GM12878 (cell line): ENCODE measurements around the gene PASK. TPM values are rescaled to one million over a fixed set of nuclear protein-coding genes. Genes with fewer than 3 reads are reported as not detected.

Experiments used
- ATAC-seq: fragments of 200-7000 bp; cut with Tn5 transposase; 3 replicates; pipeline ENCODE4 v1.9.1; 2020; ENCODE audit warnings: mild to moderate bottlenecking, moderate library complexity
- BruUV-seq: library from RNA; stranded (reverse); fragments of 400-500 nt; replicated peaks from 2 replicates; lab custom pipeline; 2021; lab: Mats Ljungman, UMichigan
- CTCF ChIA-PET: fragments of 300-600 bp; sonication (Branson Sonifier 250); formaldehyde crosslinking; extraction: SDS; loops from one replicate; lab custom pipeline; 2021; ENCODE audit warnings: inconsistent platforms; lab: Yijun Ruan, JAX
- POLR2A ChIA-PET: fragments of 350-600 bp; formaldehyde crosslinking; extraction: SDS; loops from one replicate; lab custom pipeline; 2021; ENCODE audit warnings: inconsistent platforms; lab: Charles Lee
- RAD21 ChIA-PET: fragments of 300-600 bp; sonication (Branson Sonifier 250); formaldehyde crosslinking; loops from one replicate; lab custom pipeline; 2023; ENCODE audit warnings: antibody characterized with exemption; ENCODE audit not compliant: unreplicated experiment; lab: Charles Lee
- SMC1A ChIA-PET: fragments of 300-600 bp; sonication (Branson Sonifier 250); formaldehyde crosslinking; loops from one replicate; lab custom pipeline; 2023; ENCODE audit not compliant: unreplicated experiment, uncharacterized antibody; lab: Charles Lee
- DNase-seq: peaks from one replicate; pipeline ENCODE4 v3.0.0-alpha.2; 2011; ENCODE audit warnings: low read depth, low spot score
- FAIRE-seq: peaks from 3 replicates; lab custom pipeline; 2011; peaks lifted over from hg19 to GRCh38; lab: Jason Lieb, UNC
- H2AFZ ChIP-seq: 2 replicates; pipeline ENCODE4 v1.6.0; 2011; ENCODE audit warnings: low read depth, low read length, control low read depth; ENCODE audit not compliant: control insufficient read depth
- H3K27ac ChIP-seq: 2 replicates; pipeline ENCODE4 v1.5.1; 2011; ENCODE audit warnings: control low read depth; ENCODE audit not compliant: control insufficient read depth, insufficient read depth
- H3K27me3 ChIP-seq, 2 experiments: replicated peaks in 1 of 2; 2 replicates each; pipeline versions ENCODE4 v1.6.0 to v1.6.1; 2011; ENCODE audit warnings: low read length in 1 of 2; ENCODE audit not compliant: control insufficient read depth in 2 of 2, insufficient read depth in 2 of 2
- H3K36me3 ChIP-seq, 2 experiments: 2 replicates each; pipeline ENCODE4 v1.5.1; 2011; ENCODE audit warnings: low read length in 1 of 2; ENCODE audit not compliant: control insufficient read depth in 2 of 2, insufficient read depth in 2 of 2
- H3K4me1 ChIP-seq: 2 replicates; pipeline ENCODE4 v1.6.1; 2011; ENCODE audit warnings: mild to moderate bottlenecking, low read length, moderate library complexity, mixed read lengths; ENCODE audit not compliant: control insufficient read depth, insufficient read depth
- H3K4me2 ChIP-seq: 2 replicates; pipeline ENCODE4 v1.6.0; 2011; ENCODE audit warnings: control low read depth; ENCODE audit not compliant: control insufficient read depth, insufficient read depth
- H3K4me3 ChIP-seq: fragments of 200-600 bp; sonication (generic); 2 replicates; pipeline ENCODE4 v1.5.1; 2016
- H3K79me2 ChIP-seq: 2 replicates; pipeline ENCODE4 v1.6.0; 2011; ENCODE audit warnings: low read length; ENCODE audit not compliant: control insufficient read depth, insufficient read depth
- H3K9ac ChIP-seq: 2 replicates; pipeline ENCODE4 v1.8.0; 2011; ENCODE audit warnings: low read length, control low read depth, mixed read lengths; ENCODE audit not compliant: control insufficient read depth, insufficient read depth
- H3K9me3 ChIP-seq: replicated peaks from 3 replicates; pipeline ENCODE4 v1.5.1; 2011; ENCODE audit warnings: mild to moderate bottlenecking, low read length; ENCODE audit not compliant: control insufficient read depth, insufficient read depth
- H4K20me1 ChIP-seq: 2 replicates; pipeline ENCODE4 v1.6.0; 2011; ENCODE audit not compliant: control insufficient read depth, insufficient read depth
- ATF3 ChIP-seq: IDR thresholded peaks from 2 replicates; pipeline ENCODE4 v1.6.1; 2011; ENCODE audit warnings: low read depth, mild to moderate bottlenecking, low read length, moderate library complexity, borderline replicate concordance; ENCODE audit errors: extremely low read depth
- BCL11A ChIP-seq: IDR thresholded peaks from 2 replicates; pipeline ENCODE4 v1.6.1; 2011; ENCODE audit warnings: low read depth, low read length
- CBFB ChIP-seq: IDR thresholded peaks from 2 replicates; pipeline ENCODE4 v1.6.1; 2016; ENCODE audit warnings: antibody characterized with exemption, low read depth
- CBX3 ChIP-seq: fragments of 200-600 bp; sonication (generic); IDR thresholded peaks from 2 replicates; pipeline ENCODE4 v1.6.1; 2016; ENCODE audit warnings: low read depth, borderline replicate concordance
- EZH2 ChIP-seq: IDR thresholded peaks from 2 replicates; pipeline ENCODE4 v1.6.1; 2012; ENCODE audit warnings: low read depth, mild to moderate bottlenecking, control low read depth, inconsistent platforms, low read length, borderline replicate concordance; ENCODE audit not compliant: control insufficient read depth
- IKZF1 ChIP-seq: fragments of 450-650 bp; conservative IDR thresholded peaks from 2 replicates; pipeline ENCODE4 v1.6.1; 2017; ENCODE audit warnings: antibody characterized with exemption, mild to moderate bottlenecking
- IKZF2 ChIP-seq, 2 experiments: fragments of 450-650 bp; IDR thresholded peaks; 2 replicates each; pipeline ENCODE4 v1.6.1; 2017; ENCODE audit warnings: mild to moderate bottlenecking in 2 of 2, moderate library complexity in 2 of 2
- MEF2B ChIP-seq: fragments of 450-650 bp; IDR thresholded peaks from 2 replicates; pipeline ENCODE4 v1.6.1; 2018; ENCODE audit warnings: mild to moderate bottlenecking, moderate library complexity; ENCODE audit not compliant: partially characterized antibody, poor library complexity, severe bottlenecking
- NR2F1 ChIP-seq: fragments of 450-650 bp; conservative IDR thresholded peaks from 2 replicates; pipeline ENCODE4 v1.6.1; 2017; ENCODE audit warnings: mild to moderate bottlenecking
- POLR2A ChIP-seq: IDR thresholded peaks from 2 replicates; pipeline ENCODE4 v1.6.1; 2011; ENCODE audit warnings: low read depth, mild to moderate bottlenecking, low read length
- PRDM15 ChIP-seq: fragments of 450-650 bp; formaldehyde crosslinking; IDR thresholded peaks from 2 replicates; pipeline ENCODE4 v1.4.0; 2020; ENCODE audit warnings: mild to moderate bottlenecking, moderate library complexity
- RAD21 ChIP-seq: IDR thresholded peaks from 2 replicates; pipeline ENCODE4 v1.6.1; 2011; ENCODE audit warnings: mild to moderate bottlenecking, low read depth, low read length, moderate library complexity; ENCODE audit not compliant: insufficient read depth
- RUNX3 ChIP-seq: IDR thresholded peaks from 2 replicates; pipeline ENCODE4 v1.6.1; 2012; ENCODE audit warnings: low read length, inconsistent platforms
- SREBF2 ChIP-seq: IDR thresholded peaks from 2 replicates; pipeline ENCODE4 v1.6.1; 2012; ENCODE audit warnings: mild to moderate bottlenecking, low read length
- ZNF687 ChIP-seq: fragments of 450-650 bp; IDR thresholded peaks from 2 replicates; pipeline ENCODE4 v1.6.1; 2017; ENCODE audit warnings: mild to moderate bottlenecking, moderate library complexity
- ZSCAN29 ChIP-seq: fragments of 450-650 bp; IDR thresholded peaks from 2 replicates; pipeline ENCODE4 v1.6.1; 2017; ENCODE audit warnings: mild to moderate bottlenecking, moderate library complexity
- WGBS: methylation state at CpG from one replicate; pipeline ENCODE4 v1.1.6; 2016; ENCODE audit warnings: low lambda C conversion rate; ENCODE audit not compliant: insufficient replicate concordance, insufficient coverage; ENCODE audit errors: missing lambda C conversion rate; 5-methylcytosine and 5-hydroxymethylcytosine counted together
- in situ Hi-C: fragments of 300-500 bp; cut with MboI; formaldehyde crosslinking; loops from 9 replicates; pipeline ENCODE4 v1.14.3; 2018; ENCODE audit warnings: mixed read lengths
- intact Hi-C: fragments of 100-400 bp; cut with micrococcal nuclease; formaldehyde crosslinking; loops from one replicate; pipeline ENCODE4 v1.14.2; 2022; ENCODE audit not compliant: unreplicated experiment
- polyA plus RNA-seq, 11 experiments: library from polyadenylated mRNA; depleted of rRNA in 4 of 11; unstranded in 6 of 11; stranded (reverse) in 5 of 11; fragments of >200 nt; fragmentation: Nextera tagmentation in 4 of 11; fragmentation: Illumina TruSeq in 1 of 11; extraction: Ambion mirVana in 4 of 11; extraction: Trizol in 1 of 11; gene quantifications; 1 replicate in 1 of 11; 2 replicates in 10 of 11; pipeline versions ENCODE4 v1.2.1 to v1.2.3, GENCODE V29; 2011 to 2016; ENCODE audit warnings: inconsistent platforms in 2 of 11, missing spikeins in 2 of 11, low read depth in 1 of 11
- total RNA-seq, 4 experiments: library from RNA; depleted of rRNA in 3 of 4; stranded (reverse); fragments of >200 nt in 3 of 4; fragmentation: Illumina TruSeq in 1 of 4; extraction: Trizol in 1 of 4; gene quantifications; 2 replicates each; pipeline versions ENCODE4 v1.2.1 to v1.2.3, GENCODE V29; 2013 to 2021

Gene PASK
- total and polyA plus RNA-seq, 10 of the 15 experiments (the other 5 are each of a cell fraction or from before 2014, with no cell fraction given): 9.6 to 62.2 (median 28.5) TPM

DNA sequence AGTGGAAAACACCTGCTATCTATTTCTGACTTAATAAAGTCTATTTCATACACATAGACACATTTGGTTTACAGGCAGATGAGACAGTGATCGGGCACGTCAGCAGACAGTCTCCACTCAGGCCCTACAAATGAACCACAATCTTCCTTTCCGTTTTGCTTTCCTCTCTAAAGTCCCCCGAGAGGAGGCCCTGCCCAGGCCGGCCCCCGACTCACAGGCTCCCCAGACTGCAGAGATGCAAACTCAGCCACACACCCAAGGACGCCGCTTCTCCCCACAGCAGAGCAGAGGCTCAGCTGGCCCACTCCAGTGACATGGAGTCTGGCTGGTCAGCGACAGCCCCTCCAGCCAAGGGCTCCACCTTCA is 37.8 kb downstream of the PASK start:
- H3K79me2 ChIP-seq: peaks cover 30% of the 10 kb centered on the region
- ChIA-PET RAD21 (interaction anchor here (0.6 to 4.9 kb wide), 9 partner anchors 11 to 207 kb away, joined by 3 to 43 read pairs (median 3); partner anchors contain the start of genes MTERF4, PASK and PPP1R7), SMC1A (interaction anchor here (1.0 to 6.5 kb wide), 8 partner anchors 10 to 38 kb away, joined by 4 to 53 read pairs (median 8); partner anchors contain the start of genes MTERF4, PASK and PPP1R7), CTCF (interaction anchor here (1.1 to 2.0 kb wide), 5 partner anchors 11 to 39 kb away, joined by 3 to 10 read pairs (median 8); partner anchors contain the start of genes PASK and PPP1R7), POLR2A (interaction anchor here (0.9 to 5.2 kb wide), 6 partner anchors 10 to 38 kb away, joined by 3 to 54 read pairs (median 8); partner anchors contain the start of genes MTERF4, PASK and PPP1R7)
- peak overlapping the region; percentile 90 for H3K4me2 ChIP-seq
- FAIRE-seq: peak; percentile 75
- no peak for DNase-seq
- no peaks in the 10 kb centered on the region for H4K20me1 ChIP-seq
- H3K4me1 ChIP-seq: peaks cover 33% of the 10 kb centered on the region
- peak overlapping the region; percentile 82 for H3K27ac ChIP-seq
- BruUV-seq: no TSS peak
- H2AFZ ChIP-seq: peak overlapping the region; percentile 69
- peak; percentile 65 for ATAC-seq
- 3% methylated on average over 9 of the region's 9 CpGs for WGBS
- peak overlapping the region; percentile 56 for H3K9ac ChIP-seq
- intact Hi-C loops: no loop called here
- peaks cover 12 to 15% of the 10 kb centered on the region in 2 experiments; a peak in 3 of 4 replicates for H3K36me3 ChIP-seq
- peak overlapping the region; percentile 11; the same call in 1 of the 2 replicates for H3K4me3 ChIP-seq
- no peaks in the 10 kb centered on the region for H3K9me3 ChIP-seq
- no peaks in the 10 kb centered on the region for H3K27me3 ChIP-seq
- in situ Hi-C loops: no loop called here
- TF ChIP-seq MEF2B (peak; percentile 40), BCL11A (no peak), CBFB (no peak), IKZF2 (IDR thresholded peaks at IDR 0.05) (no peak), POLR2A (peak; percentile 48; the same call in 1 of the 2 replicates), ATF3 (no peak), SREBF2 (no peak), PRDM15 (CRISPR knock-in tag) (no peak), RAD21 (no peak), CBX3 (no peak), NR2F1 (no peak), ZNF687 (no peak), EZH2 (no peak), ZSCAN29 (no peak), IKZF1 (no peak), RUNX3 (peak; percentile 40; the same call in 1 of the 2 replicates)
